ENCODE measurements around the gene SLC35F4. TPM values are rescaled to one million over a fixed set of nuclear protein-coding genes. Genes with fewer than 3 reads are reported as not detected.

Gene SLC35F4
- total and polyA plus RNA-seq, 2 donors from 2014 or later: 0.30 TPM; not detected in 1

GRCh38 chr14:57617510-57617909 lies 248.4 kb downstream of the SLC35F4 start:
- no peaks in the 10 kb centered on the region for H3K27me3 ChIP-seq (ENCODE audit: control insufficient read depth, insufficient read depth, low read length)
- DNase-seq: peak in 2 of 5 donors; percentile 17 to 38
- no peak for TF ChIP-seq CTCF (IDR thresholded peaks at IDR 0.05; ENCODE audit: borderline replicate concordance, extremely low read depth, insufficient read depth)
- no peak for FAIRE-seq
- H3K4me3 ChIP-seq (ENCODE audit: low read length in 3 of 3): no peak overlapping the region
- H3K4me1 ChIP-seq (ENCODE audit: control insufficient read depth in 2 of 3, insufficient read depth in 2 of 3, low read depth in 1 of 3, low read length in 3 of 3): no peaks in the 10 kb centered on the region
- intact Hi-C loops (cut with DNase I): no loop called here
- H3K27ac ChIP-seq (ENCODE audit: low read depth in 2 of 2, low read length in 2 of 2): no peak overlapping the region
- no peaks in the 10 kb centered on the region for H3K36me3 ChIP-seq (ENCODE audit: control insufficient read depth in 2 of 3, insufficient read depth in 3 of 3, low read length in 3 of 3)
- no peaks in the 10 kb centered on the region for H3K9me3 ChIP-seq (ENCODE audit: control insufficient read depth in 2 of 3, insufficient read depth in 1 of 3, low read length in 3 of 3)
- H3K9ac ChIP-seq (ENCODE audit: low read length in 3 of 3): no peak overlapping the region

DNA sequence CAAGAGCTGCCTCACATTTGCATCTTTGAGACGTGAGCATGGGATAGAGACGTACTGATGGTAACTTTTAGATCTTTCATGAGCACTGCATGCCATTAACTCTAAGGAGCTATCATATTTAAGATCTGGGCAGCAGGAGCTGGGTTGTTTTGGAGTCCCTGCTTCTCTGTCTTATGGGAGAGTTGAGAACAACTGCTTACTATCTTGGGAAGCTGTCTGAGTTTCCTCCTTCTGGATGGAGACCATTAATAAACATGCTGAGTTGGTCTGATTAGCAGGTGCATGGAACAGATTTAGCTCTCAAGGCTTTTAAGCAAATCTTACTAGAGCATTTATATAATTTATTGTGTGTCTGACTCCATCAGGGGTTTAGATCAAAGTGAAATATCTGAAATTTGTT lies 252.9 kb downstream of the SLC35F4 start:
- DNase-seq (no peak), FAIRE-seq (no peak)
- TF ChIP-seq CTCF (IDR thresholded peaks at IDR 0.05; ENCODE audit: borderline replicate concordance, extremely low read depth, insufficient read depth): no peak
- intact Hi-C loops (cut with DNase I): no loop called here
- H3K27me3 ChIP-seq (ENCODE audit: control insufficient read depth, insufficient read depth, low read length): no peaks in the 10 kb centered on the region
- H3K9me3 ChIP-seq (ENCODE audit: control insufficient read depth in 2 of 3, insufficient read depth in 1 of 3, low read length in 3 of 3): no peaks in the 10 kb centered on the region
- H3K36me3 ChIP-seq (ENCODE audit: control insufficient read depth in 2 of 3, insufficient read depth in 3 of 3, low read length in 3 of 3): no peaks in the 10 kb centered on the region
- no peaks in the 10 kb centered on the region for H3K4me1 ChIP-seq (ENCODE audit: control insufficient read depth in 2 of 3, insufficient read depth in 2 of 3, low read depth in 1 of 3, low read length in 3 of 3)
- H3K27ac ChIP-seq (ENCODE audit: low read depth in 2 of 2, low read length in 2 of 2): no peak overlapping the region
- H3K4me3 ChIP-seq (ENCODE audit: low read length in 3 of 3): no peak overlapping the region
- no peak overlapping the region for H3K9ac ChIP-seq (ENCODE audit: low read length in 3 of 3)

DNA sequence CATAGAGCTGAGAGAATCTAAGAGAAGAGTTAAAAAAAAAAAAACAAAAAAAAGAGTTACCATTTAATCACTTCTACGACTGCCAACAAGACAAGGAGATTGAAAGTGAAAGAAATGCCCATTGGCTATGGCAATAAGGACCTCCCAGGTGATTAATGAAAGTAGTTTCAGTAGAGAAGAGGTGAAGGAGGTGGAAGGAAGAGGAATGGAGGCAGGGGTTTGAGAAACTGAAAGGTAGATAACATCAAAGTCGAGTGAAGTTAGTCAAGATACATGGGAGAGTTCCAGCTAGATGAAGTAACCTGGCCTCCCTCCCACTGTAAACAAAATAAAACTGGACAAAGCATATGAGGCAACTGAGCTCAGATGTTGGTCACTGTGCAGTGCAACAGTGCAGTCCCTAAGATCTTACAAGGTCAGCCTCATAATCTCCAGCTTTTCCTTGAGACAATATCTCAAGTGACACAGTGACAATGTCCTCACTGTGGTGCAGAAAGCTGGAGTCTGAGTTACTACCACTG lies 254.3 kb downstream of the SLC35F4 start:
- H3K9ac ChIP-seq (ENCODE audit: low read length in 3 of 3): no peak overlapping the region
- H3K4me1 ChIP-seq (ENCODE audit: control insufficient read depth in 2 of 3, insufficient read depth in 2 of 3, low read depth in 1 of 3, low read length in 3 of 3): no peaks in the 10 kb centered on the region
- no peaks in the 10 kb centered on the region for H3K36me3 ChIP-seq (ENCODE audit: control insufficient read depth in 2 of 3, insufficient read depth in 3 of 3, low read length in 3 of 3)
- H3K27me3 ChIP-seq (ENCODE audit: control insufficient read depth, insufficient read depth, low read length): no peaks in the 10 kb centered on the region
- DNase-seq (no peak), FAIRE-seq (no peak)
- no peak for TF ChIP-seq CTCF (IDR thresholded peaks at IDR 0.05; ENCODE audit: borderline replicate concordance, extremely low read depth, insufficient read depth)
- H3K27ac ChIP-seq (ENCODE audit: low read depth in 2 of 2, low read length in 2 of 2): no peak overlapping the region
- H3K4me3 ChIP-seq (ENCODE audit: low read length in 3 of 3): no peak overlapping the region
- intact Hi-C loops (cut with DNase I): no loop called here
- no peaks in the 10 kb centered on the region for H3K9me3 ChIP-seq (ENCODE audit: control insufficient read depth in 2 of 3, insufficient read depth in 1 of 3, low read length in 3 of 3)

GRCh38 chr14:57610631-57611030 lies 255.3 kb downstream of the SLC35F4 start:
- Histone ChIP-seq H3K9me3 (ENCODE audit: control insufficient read depth in 2 of 3, insufficient read depth in 1 of 3, low read length in 3 of 3) (no peaks in the 10 kb centered on the region), H3K36me3 (ENCODE audit: control insufficient read depth in 2 of 3, insufficient read depth in 3 of 3, low read length in 3 of 3) (no peaks in the 10 kb centered on the region), H3K4me3 (ENCODE audit: low read length in 3 of 3) (no peak overlapping the region), H3K27me3 (ENCODE audit: control insufficient read depth, insufficient read depth, low read length) (no peaks in the 10 kb centered on the region), H3K4me1 (ENCODE audit: control insufficient read depth in 2 of 3, insufficient read depth in 2 of 3, low read depth in 1 of 3, low read length in 3 of 3) (no peaks in the 10 kb centered on the region), H3K9ac (ENCODE audit: low read length in 3 of 3) (no peak overlapping the region), H3K27ac (ENCODE audit: low read depth in 2 of 2, low read length in 2 of 2) (no peak overlapping the region)
- intact Hi-C loops (cut with DNase I): no loop called here
- DNase-seq (no peak), FAIRE-seq (no peak)
- no peak for TF ChIP-seq CTCF (IDR thresholded peaks at IDR 0.05; ENCODE audit: borderline replicate concordance, extremely low read depth, insufficient read depth)

Data from kidney (tissue), 14 donors.